HG02943 (cell line): ENCODE results near the gene ZC3H4.
A peak's percentile ranks its signal among the peaks of the same experiment; 100 is the strongest.
"Not testable (repeated sequence)": the region's sequence is repeated elsewhere in the genome, so short reads cannot be mapped to it uniquely, and the experiment has no call there.

Experiments used
- ATAC-seq: cut with Tn5 transposase; IDR thresholded peaks from one replicate; pipeline ENCODE4 v1.9.1; 2021; ENCODE audit warnings: mild to moderate bottlenecking, low read depth, moderate library complexity; ENCODE audit not compliant: unreplicated experiment

Gene ZC3H4

DNA sequence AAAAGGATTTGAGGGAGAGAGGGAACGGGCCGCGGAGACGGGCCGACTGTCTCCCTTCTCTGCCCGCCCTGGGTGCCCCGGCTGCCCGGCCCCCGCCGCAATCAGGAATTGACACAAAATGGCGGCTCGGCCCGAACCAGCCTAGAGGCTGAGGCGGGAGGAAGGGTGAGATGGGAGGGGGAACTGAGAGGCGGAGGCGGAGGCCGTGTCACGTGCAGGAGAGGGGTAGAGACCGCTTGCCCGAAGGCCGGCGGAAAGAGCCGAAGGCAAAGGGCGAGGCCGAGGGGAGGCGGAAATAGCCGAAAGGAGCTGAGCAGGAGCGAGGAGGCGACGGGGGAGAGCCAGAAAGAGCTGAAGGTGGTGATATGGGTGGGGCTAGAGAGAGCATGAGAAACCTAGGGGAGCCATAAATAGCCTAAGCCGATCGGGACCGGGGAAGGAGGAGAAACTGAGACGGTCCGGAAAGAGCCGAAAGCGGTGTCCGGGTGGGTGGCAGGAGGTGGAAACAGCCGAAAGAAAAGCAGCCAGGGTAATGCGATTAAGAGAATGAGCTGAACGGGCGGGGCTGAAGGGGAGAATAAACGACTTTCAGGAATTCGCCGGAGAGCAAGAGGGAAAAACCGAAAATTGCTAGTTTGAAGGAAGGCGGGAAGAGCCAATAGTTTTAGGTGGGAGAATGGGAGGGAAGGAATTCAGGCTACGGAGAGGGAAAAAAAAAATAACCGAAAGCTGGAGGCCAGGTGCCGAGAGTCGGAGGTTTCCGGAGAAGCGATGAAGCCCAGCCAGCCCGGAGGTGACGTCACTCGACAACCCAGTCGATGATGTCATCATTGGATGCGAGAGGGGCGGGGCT is at the start of gene ZC3H4:
Gene ZC3H4 (minus strand): TSS at position 780 of the 853 bp plus-strand sequence. CDS start 1,192 bp downstream, outside the sequence.
- ATAC-seq: peak; percentile 76

DNA sequence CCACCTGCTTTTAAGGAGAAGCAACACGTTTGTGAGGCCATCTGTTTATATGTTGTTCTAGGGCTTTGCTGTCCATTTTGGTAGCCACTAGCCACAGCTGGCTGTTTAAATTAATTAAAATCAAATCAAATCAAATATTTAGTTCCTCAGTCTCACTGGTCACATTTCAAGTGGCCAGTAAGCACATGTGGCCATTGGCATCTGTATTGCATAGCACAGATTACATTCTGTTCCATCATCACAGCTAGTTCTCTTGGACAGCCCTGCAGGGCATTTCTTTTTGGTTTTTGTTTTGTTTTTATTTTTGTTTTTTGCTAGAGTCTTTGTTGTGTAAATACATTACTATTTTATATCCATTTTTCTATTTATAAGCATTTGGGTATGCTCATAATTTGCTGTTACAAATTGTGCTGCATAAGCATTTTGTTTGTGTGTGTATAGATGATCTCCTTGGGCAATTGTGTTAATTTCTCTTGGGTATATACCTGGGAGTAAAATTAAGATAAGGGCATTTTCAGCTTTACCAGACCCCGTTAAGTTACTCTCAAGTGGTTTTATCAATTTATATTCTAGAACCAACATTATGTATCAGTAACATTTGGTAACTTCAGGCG is 48.4 kb upstream of the ZC3H4 start:
- no peak for ATAC-seq

- ATAC-seq: no peak
These were observed 45.4 kb upstream of the ZC3H4 start for GRCh38 chr19:47158879-47159503.

DNA sequence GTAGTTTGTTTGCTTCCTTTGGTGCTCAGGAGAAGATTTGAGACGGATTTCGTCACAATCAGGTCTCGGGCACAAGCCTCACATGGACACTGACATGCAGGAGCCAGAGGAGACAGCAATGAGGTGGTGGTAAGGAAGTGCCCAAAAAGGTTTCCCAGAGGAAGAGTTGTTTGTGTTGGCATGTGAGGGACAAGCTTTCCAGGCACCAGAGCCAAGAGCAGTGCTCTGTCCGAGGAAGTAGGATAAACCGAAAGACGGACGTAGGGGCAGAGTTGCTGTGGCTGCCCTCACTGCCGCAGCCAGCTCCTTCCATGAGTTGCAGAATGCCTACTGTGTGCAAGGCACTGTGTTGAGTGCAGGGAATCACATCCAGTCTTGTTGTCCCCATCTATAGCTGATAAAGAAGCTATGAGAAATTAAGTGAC is 44.8 kb upstream of the ZC3H4 start:
- ATAC-seq: no peak

- ATAC-seq: no peak
These were observed 44.1 kb upstream of the ZC3H4 start for GRCh38 chr19:47157431-47158321.

- ATAC-seq: no peak
These were observed 43.4 kb upstream of the ZC3H4 start for GRCh38 chr19:47156861-47157430.

DNA sequence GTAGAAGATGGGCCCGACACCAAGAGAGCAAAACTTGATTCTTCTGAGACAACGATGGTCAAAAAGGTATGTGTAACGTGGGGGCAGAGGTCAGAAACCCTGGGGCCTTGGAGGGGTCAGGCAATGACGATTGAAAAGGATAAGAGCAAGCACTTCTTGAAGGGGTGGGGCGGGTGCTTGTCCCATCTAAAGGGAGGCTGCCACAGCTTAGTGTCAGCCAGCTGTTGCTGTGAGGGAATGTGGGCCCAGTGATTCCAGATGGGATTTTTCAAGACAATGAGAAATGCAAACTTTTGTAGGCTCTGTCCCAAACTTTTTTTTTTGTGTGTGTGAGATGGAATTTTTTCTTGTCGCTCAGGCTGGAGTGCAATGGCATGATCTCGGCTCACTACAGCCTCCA is 41.6 kb upstream of the ZC3H4 start:
- ATAC-seq: no peak

GRCh38 chr19:47153266-47153665 is 39.7 kb upstream of the ZC3H4 start:
- no peak for ATAC-seq

DNA sequence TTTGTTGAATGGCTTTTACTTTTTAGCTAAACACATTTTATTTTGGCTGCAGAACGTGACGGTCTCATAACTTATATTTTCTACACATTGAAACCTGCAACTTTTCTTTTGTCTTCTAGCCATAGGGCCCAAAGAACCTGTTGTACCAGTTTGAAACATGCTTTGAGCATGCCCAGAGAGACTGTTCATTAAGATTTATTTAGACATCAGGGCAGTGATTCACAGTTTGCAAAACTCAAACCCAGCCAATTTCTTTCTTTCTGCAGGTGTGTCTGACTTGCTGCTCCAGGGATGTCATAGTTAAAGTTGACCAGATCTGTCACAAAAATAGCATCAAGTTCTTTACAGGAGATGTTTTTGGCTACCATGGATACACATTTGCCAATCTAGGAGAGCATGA is 39.1 kb upstream of the ZC3H4 start:
- ATAC-seq: no peak

GRCh38 chr19:47152205-47152604 is 38.6 kb upstream of the ZC3H4 start:
- no peak for ATAC-seq

GRCh38 chr19:47151627-47152026 is 38.1 kb upstream of the ZC3H4 start:
- no peak for ATAC-seq

DNA sequence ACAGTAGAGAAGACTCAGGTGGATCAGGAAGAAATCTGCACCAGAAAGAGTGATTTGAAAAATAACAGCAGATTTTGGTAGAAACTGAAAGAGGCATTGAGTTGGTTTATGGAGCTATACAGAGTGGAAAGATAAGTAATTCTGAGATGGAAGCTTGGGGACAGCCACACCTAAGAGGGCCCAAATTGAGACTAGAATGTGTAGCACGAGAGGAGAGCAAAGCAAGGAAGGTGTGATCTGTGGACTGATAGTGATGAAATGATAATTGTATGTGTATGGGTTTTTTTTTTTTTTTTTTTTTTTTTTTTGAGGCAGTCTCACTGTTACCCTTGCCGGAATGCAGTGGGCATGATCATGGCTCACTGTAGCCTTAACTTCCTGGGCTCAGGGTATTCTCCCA is 33.3 kb upstream of the ZC3H4 start:
- ATAC-seq: no peak

GRCh38 chr19:47145639-47146486 is 32.3 kb upstream of the ZC3H4 start:
- ATAC-seq: no peak

DNA sequence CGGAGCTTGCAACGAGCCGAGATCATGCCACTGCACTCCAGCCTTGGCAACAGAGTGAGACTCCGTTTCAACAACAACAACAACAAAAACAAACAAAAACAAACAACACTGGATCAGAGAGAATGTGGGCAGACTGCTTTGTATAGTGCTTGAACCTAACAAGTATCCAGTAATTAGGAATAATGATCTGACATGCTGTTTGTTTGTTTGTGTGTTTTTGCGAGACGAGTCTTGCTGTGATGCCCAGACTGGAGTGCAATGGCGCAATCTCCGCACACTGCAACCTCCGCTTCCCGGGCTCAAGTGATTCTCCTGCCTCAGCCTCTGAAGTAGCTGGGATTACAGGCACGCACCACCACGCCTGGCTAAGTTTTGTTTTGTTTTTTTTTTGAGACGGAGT is 31.1 kb upstream of the ZC3H4 start:
- no peak for ATAC-seq

GRCh38 chr19:47143322-47144073 is 29.9 kb upstream of the ZC3H4 start:
- no peak for ATAC-seq

DNA sequence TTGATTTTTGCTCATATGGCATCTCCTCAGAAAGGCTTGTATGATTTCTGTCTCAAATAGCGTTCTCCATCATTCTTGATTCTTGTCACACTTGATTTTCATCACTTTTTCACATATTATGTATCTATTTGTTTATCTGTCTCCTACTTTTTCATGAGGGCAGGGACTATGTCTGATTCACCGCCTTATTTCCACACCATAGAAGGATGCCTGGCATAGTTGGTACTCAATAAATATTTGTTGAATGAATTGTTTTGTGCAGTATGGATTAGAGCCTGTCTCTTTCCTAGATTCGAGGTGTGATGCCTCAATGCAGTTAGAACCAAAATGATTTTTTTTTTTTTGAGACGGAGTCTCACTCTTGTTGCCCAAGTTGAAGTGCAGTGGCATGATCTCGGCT is 29.2 kb upstream of the ZC3H4 start:
- ATAC-seq: no peak

- no peak for ATAC-seq
These were observed 28.1 kb upstream of the ZC3H4 start for GRCh38 chr19:47141695-47142094.

GRCh38 chr19:47141252-47141651 is 27.7 kb upstream of the ZC3H4 start:
- ATAC-seq: not testable (repeated sequence)

DNA sequence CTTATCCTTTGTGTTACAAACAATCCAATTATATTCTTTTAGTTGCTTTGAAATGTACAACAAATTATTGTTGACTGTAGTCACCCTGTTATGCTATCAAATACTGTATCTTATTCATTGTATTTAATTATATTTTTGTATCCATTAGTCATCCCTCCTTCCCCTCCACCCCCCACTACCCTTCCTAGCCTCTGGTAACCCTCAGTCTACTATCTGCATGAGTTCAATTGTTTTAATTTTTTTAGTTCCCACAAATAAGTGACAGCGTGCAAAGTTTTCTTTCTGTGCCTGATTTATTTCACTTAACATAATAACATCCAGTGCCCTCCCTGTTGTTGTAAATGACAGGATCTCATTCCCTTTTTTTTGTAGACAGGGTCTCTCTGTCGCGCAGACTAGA is 21.6 kb upstream of the ZC3H4 start:
- no peak for ATAC-seq
